Endothelial cell of umbilical vein (primary cell): Measurements from ENCODE around the gene C3orf20. TPM values are rescaled to one million over a fixed set of nuclear protein-coding genes. Genes with fewer than 3 reads are reported as not detected.

Experiments used
- BruUV-seq: library from RNA; stranded (reverse); fragments of 400-500 nt; replicated peaks from 2 replicates; lab custom pipeline; 2021; lab: Mats Ljungman, UMichigan
- CTCF ChIA-PET: fragments of 300-600, 350-600 bp; sonication (Branson Sonifier 250); formaldehyde crosslinking; loops from one replicate; lab custom pipeline; 2021; ENCODE audit warnings: antibody characterized with exemption, inconsistent platforms; lab: Charles Lee
- POLR2A ChIA-PET: fragments of 300-600, 350-600 bp; sonication (Branson Sonifier 250); formaldehyde crosslinking; loops from one replicate; lab custom pipeline; 2021; ENCODE audit warnings: antibody characterized with exemption, inconsistent platforms; lab: Charles Lee
- DNase-seq: peaks from one replicate; pipeline ENCODE4 v3.0.0-alpha.2; 2011; ENCODE audit warnings: low read depth, low spot score
- FAIRE-seq: peaks from 2 replicates; lab custom pipeline; 2011; peaks lifted over from hg19 to GRCh38; lab: Jason Lieb, UNC
- H2AFZ ChIP-seq: 2 replicates; pipeline ENCODE4 v1.6.0; 2012; ENCODE audit warnings: low read depth, low read length, control low read depth, inconsistent platforms
- H3K27ac ChIP-seq: 2 replicates; pipeline ENCODE4 v1.5.1; 2011; ENCODE audit warnings: low read depth, mild to moderate bottlenecking, control low read depth, low read length, moderate library complexity; ENCODE audit not compliant: insufficient read depth
- H3K27me3 ChIP-seq, 2 experiments: 2 replicates each; pipeline versions ENCODE4 v1.6.0 to v1.6.1; 2011; ENCODE audit warnings: low read length in 2 of 2, mixed read lengths in 1 of 2; ENCODE audit not compliant: control insufficient read depth in 2 of 2, insufficient read depth in 2 of 2
- H3K36me3 ChIP-seq, 2 experiments: 2 replicates in 1 of 2; 3 replicates in 1 of 2; pipeline ENCODE4 v1.5.1; 2011; ENCODE audit warnings: low read length in 2 of 2, mild to moderate bottlenecking in 1 of 2, moderate library complexity in 1 of 2; ENCODE audit not compliant: control insufficient read depth in 2 of 2, insufficient read depth in 2 of 2; ENCODE audit errors: extremely low read depth in 1 of 2
- H3K4me1 ChIP-seq: 3 replicates; pipeline ENCODE4 v1.5.1; 2011; ENCODE audit warnings: mild to moderate bottlenecking, low read length; ENCODE audit not compliant: control insufficient read depth, insufficient read depth; ENCODE audit errors: extremely low read depth
- H3K4me2 ChIP-seq: 2 replicates; pipeline ENCODE4 v1.6.1; 2011; ENCODE audit warnings: low read length, control low read depth, mixed read lengths; ENCODE audit not compliant: insufficient read depth
- H3K4me3 ChIP-seq, 3 experiments: fragments of 200-600 bp in 1 of 3; sonication (generic), shearing (Covaris generic) in 1 of 3; replicated peaks in 1 of 3; 2 replicates each; pipeline ENCODE4 v1.5.1; 2011 to 2016; ENCODE audit warnings: control low read depth in 3 of 3, low read length in 3 of 3, mild to moderate bottlenecking in 2 of 3, inconsistent platforms in 1 of 3, low read depth in 1 of 3, moderate library complexity in 1 of 3; ENCODE audit not compliant: insufficient read depth in 1 of 3
- H3K79me2 ChIP-seq: 2 replicates; pipeline ENCODE4 v1.6.0; 2012; ENCODE audit warnings: low read length, inconsistent platforms; ENCODE audit not compliant: control insufficient read depth, insufficient read depth
- H3K9ac ChIP-seq: replicated peaks from 2 replicates; pipeline ENCODE3; 2011; ENCODE audit warnings: low read length, control low read depth; ENCODE audit not compliant: insufficient read depth; ENCODE audit errors: extremely low read depth
- H3K9me1 ChIP-seq: replicated peaks from 3 replicates; pipeline ENCODE4 v1.6.0; 2011; ENCODE audit warnings: mild to moderate bottlenecking, low read length; ENCODE audit not compliant: control insufficient read depth, insufficient read depth; ENCODE audit errors: extremely low read depth
- H3K9me3 ChIP-seq: replicated peaks from 2 replicates; pipeline ENCODE4 v1.5.1; 2012; ENCODE audit warnings: low read length, inconsistent platforms; ENCODE audit not compliant: control insufficient read depth, insufficient read depth
- H4K20me1 ChIP-seq: replicated peaks from 2 replicates; pipeline ENCODE3; 2011; ENCODE audit warnings: mild to moderate bottlenecking, low read length; ENCODE audit not compliant: control insufficient read depth, insufficient read depth; ENCODE audit errors: extremely low read depth
- GATA2 ChIP-seq: IDR thresholded peaks from 2 replicates; pipeline ENCODE4 v1.7.0; 2011; ENCODE audit warnings: low read depth, mild to moderate bottlenecking, moderate library complexity, mixed read lengths, low read length; ENCODE audit not compliant: insufficient read length, insufficient read depth
- JUN ChIP-seq: IDR thresholded peaks from 2 replicates; pipeline ENCODE4 v1.6.1; 2011; ENCODE audit warnings: borderline replicate concordance, low read depth; ENCODE audit not compliant: insufficient read length, insufficient read depth
- MYC ChIP-seq: IDR thresholded peaks from one replicate; pipeline ENCODE4 v1.6.1; 2011; ENCODE audit warnings: mild to moderate bottlenecking, low read depth, low read length
- POLR2A ChIP-seq: IDR thresholded peaks from 2 replicates; pipeline ENCODE4 v1.6.1; 2012; ENCODE audit warnings: low read depth, mild to moderate bottlenecking, control low read depth, low read length
- dilution Hi-C: fragments of 300-500 bp; cut with MboI; formaldehyde crosslinking; loops from one replicate; pipeline ENCODE4 v1.15.0; 2019; ENCODE audit warnings: low sequenced_read_pairs; ENCODE audit not compliant: extremely low pct_ligation_motif_present
- intact Hi-C: fragments of 100-400 bp; cut with micrococcal nuclease; formaldehyde crosslinking; loops from one replicate; pipeline ENCODE4 v1.10.0; 2022
- polyA plus RNA-seq, 4 experiments: library from polyadenylated mRNA; depleted of rRNA in 3 of 4; stranded (reverse) in 3 of 4; unstranded in 1 of 4; fragments of >200 nt; gene quantifications; 2 replicates each; pipeline versions ENCODE4 v1.2.1 to v1.2.3, GENCODE V29; 2011 to 2012; ENCODE audit warnings: missing spikeins in 1 of 4
- total RNA-seq: library from RNA; stranded (reverse); gene quantifications from 2 replicates; pipeline ENCODE4 v1.2.3, GENCODE V29; 2021
- TF ChIP-seq, protein P1 (sequence below), 2 donors: IDR thresholded peaks; 1 replicate in 1 of 2; 2 replicates in 1 of 2; pipeline ENCODE4 v1.5.1; 2011; ENCODE audit warnings: low read length in 2 of 2, mild to moderate bottlenecking in 2 of 2, moderate library complexity in 2 of 2, control low read depth in 1 of 2, inconsistent platforms in 1 of 2, low read depth in 1 of 2; ENCODE audit not compliant: insufficient read depth in 1 of 2; ENCODE audit errors: extremely low read depth in 1 of 2
- TF ChIP-seq, protein P2 (sequence below): IDR thresholded peaks from 2 replicates; pipeline ENCODE4 v1.6.1; 2011; ENCODE audit not compliant: insufficient read depth, insufficient read length

The C3orf20 gene
- total and polyA plus RNA-seq, 2 donors (not counting 3 experiments of a cell fraction or from before 2014, with no cell fraction given): not detected

DNA sequence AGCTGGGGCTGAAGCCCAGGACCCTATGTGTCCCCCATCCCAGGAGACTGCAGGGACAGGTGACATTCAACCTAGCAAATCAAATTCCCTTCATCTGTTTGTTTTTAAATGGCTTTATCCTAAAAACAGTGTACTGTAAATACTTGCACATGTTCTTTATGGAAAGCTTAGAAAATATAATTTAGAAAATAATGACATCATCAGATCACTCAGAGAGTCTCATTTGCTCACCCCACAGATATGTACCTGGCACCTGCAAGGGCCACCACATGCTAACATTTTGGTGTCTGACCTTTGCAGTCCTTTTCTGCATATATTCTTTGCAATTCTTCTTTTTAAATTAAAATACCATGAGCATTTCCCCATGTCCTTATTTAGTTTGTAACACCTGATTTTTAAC, 85.2 kb downstream of the C3orf20 start:
- intact Hi-C loops (no loop called here), dilution Hi-C loops (no loop called here)
- H4K20me1 ChIP-seq: no peaks in the 10 kb centered on the region
- no peak overlapping the region for H3K27ac ChIP-seq
- no peak overlapping the region for H3K9ac ChIP-seq
- POLR2A ChIA-PET: no interaction called here
- no peaks in the 10 kb centered on the region for H3K79me2 ChIP-seq
- H3K36me3 ChIP-seq: no peaks in the 10 kb centered on the region
- no peaks in the 10 kb centered on the region for H3K27me3 ChIP-seq
- H2AFZ ChIP-seq: no peak overlapping the region
- no peaks in the 10 kb centered on the region for H3K9me3 ChIP-seq
- CTCF ChIA-PET: interaction anchor here (2.3 kb wide), 1 partner anchor 21 kb away, joined by 6 read pairs; no protein-coding TSS in a partner anchor
- H3K4me3 ChIP-seq: no peak overlapping the region
- no peaks in the 10 kb centered on the region for H3K9me1 ChIP-seq
- H3K4me1 ChIP-seq: no peaks in the 10 kb centered on the region
- no peak overlapping the region for H3K4me2 ChIP-seq
- FAIRE-seq (no peak), DNase-seq (no peak)
- no peak for TF ChIP-seq POLR2A
- no TSS peak for BruUV-seq

DNA sequence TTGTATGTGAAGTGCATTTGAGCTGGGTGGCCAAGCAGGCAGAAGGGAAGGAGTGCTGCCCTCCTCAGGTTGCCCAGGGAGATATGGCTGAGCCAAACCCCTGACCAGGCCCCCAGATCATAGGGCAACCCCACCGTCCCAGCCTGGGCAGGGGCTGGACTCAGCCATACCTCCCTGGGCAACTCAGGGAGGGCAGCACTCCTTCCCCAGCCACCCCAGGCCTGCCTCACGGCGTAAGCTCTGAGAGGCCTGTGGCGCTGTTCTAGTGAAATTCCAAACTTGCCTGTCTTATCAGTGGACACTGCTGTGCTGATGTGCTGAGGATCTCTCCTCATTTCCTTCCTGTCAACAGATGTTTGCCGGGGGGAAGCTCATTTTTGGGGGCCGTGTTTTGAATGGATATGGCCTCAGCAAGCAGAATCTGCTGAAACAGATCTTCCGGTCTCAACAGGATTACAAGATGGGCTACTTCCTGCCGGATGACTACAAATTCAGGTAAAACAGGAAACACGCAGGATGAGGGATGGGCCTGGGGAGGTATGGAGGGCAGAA, 86.3 kb downstream of the C3orf20 start:
- Histone ChIP-seq H3K4me1 (no peaks in the 10 kb centered on the region), H4K20me1 (no peaks in the 10 kb centered on the region), H3K27ac (no peak overlapping the region), H3K4me2 (no peak overlapping the region), H3K9ac (no peak overlapping the region), H3K36me3 (no peaks in the 10 kb centered on the region), H3K9me3 (no peaks in the 10 kb centered on the region), H2AFZ (no peak overlapping the region), H3K9me1 (no peaks in the 10 kb centered on the region), H3K79me2 (no peaks in the 10 kb centered on the region), H3K4me3 (no peak overlapping the region), H3K27me3 (no peaks in the 10 kb centered on the region)
- TF ChIP-seq, protein P1, sequence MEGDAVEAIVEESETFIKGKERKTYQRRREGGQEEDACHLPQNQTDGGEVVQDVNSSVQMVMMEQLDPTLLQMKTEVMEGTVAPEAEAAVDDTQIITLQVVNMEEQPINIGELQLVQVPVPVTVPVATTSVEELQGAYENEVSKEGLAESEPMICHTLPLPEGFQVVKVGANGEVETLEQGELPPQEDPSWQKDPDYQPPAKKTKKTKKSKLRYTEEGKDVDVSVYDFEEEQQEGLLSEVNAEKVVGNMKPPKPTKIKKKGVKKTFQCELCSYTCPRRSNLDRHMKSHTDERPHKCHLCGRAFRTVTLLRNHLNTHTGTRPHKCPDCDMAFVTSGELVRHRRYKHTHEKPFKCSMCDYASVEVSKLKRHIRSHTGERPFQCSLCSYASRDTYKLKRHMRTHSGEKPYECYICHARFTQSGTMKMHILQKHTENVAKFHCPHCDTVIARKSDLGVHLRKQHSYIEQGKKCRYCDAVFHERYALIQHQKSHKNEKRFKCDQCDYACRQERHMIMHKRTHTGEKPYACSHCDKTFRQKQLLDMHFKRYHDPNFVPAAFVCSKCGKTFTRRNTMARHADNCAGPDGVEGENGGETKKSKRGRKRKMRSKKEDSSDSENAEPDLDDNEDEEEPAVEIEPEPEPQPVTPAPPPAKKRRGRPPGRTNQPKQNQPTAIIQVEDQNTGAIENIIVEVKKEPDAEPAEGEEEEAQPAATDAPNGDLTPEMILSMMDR (IDR thresholded peaks at IDR 0.05; ENCODE audit: extremely low read depth in 1 of 2, insufficient read depth in 1 of 2, low read depth in 1 of 2, low read length in 2 of 2): no peak
- TF ChIP-seq, protein P2, sequence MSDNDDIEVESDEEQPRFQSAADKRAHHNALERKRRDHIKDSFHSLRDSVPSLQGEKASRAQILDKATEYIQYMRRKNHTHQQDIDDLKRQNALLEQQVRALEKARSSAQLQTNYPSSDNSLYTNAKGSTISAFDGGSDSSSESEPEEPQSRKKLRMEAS: no peak
- TF ChIP-seq GATA2: no peak
- no peak for TF ChIP-seq JUN
- no peak for TF ChIP-seq MYC
- FAIRE-seq (no peak), DNase-seq (no peak)
- dilution Hi-C loops: no loop called here
- ChIA-PET CTCF (interaction anchor here (2.3 kb wide), 1 partner anchor 20 kb away, joined by 6 read pairs; no protein-coding TSS in a partner anchor), POLR2A (interaction anchor here (0.6 kb wide), 1 partner anchor 95 kb away, joined by 3 read pairs; no protein-coding TSS in a partner anchor)
- no TSS peak for BruUV-seq
- intact Hi-C loops: no loop called here
